NCI-H2107 treated with DMSO at 0.1 percent for 48 hours (cell line): ENCODE data around the gene ZFY.
"Not testable (repeated sequence)": the region's sequence is repeated elsewhere in the genome, so short reads cannot be mapped to it uniquely, and the experiment has no call there.

Experiments
- DNase-seq: peaks from one replicate; lab custom pipeline; 2025; ENCODE audit not compliant: unreplicated experiment; lab: John Stamatoyannopoulos, UW

Gene ZFY

GRCh38 chrY:2973110-2973751 is 38.0 kb downstream of the ZFY start:
- DNase-seq = no peak

- no peak for DNase-seq
These were observed 44.1 kb downstream of the ZFY start for GRCh38 chrY:2979283-2979682.

- no peak for DNase-seq
These were observed 49.3 kb downstream of the ZFY start for GRCh38 chrY:2984491-2984890.

- DNase-seq = not testable (repeated sequence)
These were observed 52.0 kb downstream of the ZFY start for GRCh38 chrY:2987178-2987577.

- DNase-seq = not testable (repeated sequence)
These were observed 62.2 kb downstream of the ZFY start for GRCh38 chrY:2997369-2997768.

GRCh38 chrY:3002190-3002589 is 67.0 kb downstream of the ZFY start:
- DNase-seq = no peak

- DNase-seq = peak; percentile 12
These were observed 67.7 kb downstream of the ZFY start for GRCh38 chrY:3002680-3003515.

GRCh38 chrY:3003516-3003830 is 68.3 kb downstream of the ZFY start:
- no peak for DNase-seq

GRCh38 chrY:3003846-3004245 is 68.7 kb downstream of the ZFY start:
- peak; percentile 0 for DNase-seq

GRCh38 chrY:3006031-3006430 is 70.8 kb downstream of the ZFY start:
- not testable (repeated sequence) for DNase-seq

- no peak for DNase-seq
These were observed 72.8 kb downstream of the ZFY start for GRCh38 chrY:3007967-3008366.

- no peak for DNase-seq
These were observed 77.0 kb downstream of the ZFY start for GRCh38 chrY:3012226-3012625.

GRCh38 chrY:3016594-3016993 is 81.4 kb downstream of the ZFY start:
- no peak for DNase-seq

- DNase-seq = no peak
These were observed 83.4 kb downstream of the ZFY start for GRCh38 chrY:3018546-3018945.

GRCh38 chrY:3019584-3019983 is 84.4 kb downstream of the ZFY start:
- no peak for DNase-seq

GRCh38 chrY:3021176-3021575 is 86.0 kb downstream of the ZFY start:
- DNase-seq = no peak

- no peak for DNase-seq
These were observed 88.4 kb downstream of the ZFY start for GRCh38 chrY:3023606-3024005.

GRCh38 chrY:3025357-3025756 is 90.2 kb downstream of the ZFY start:
- DNase-seq = no peak
